ENCODE results near the gene ITIH4.

- TF ChIP-seq CTCF (conservative IDR thresholded peaks at IDR 0.05; ENCODE audit: low read depth, low read length): no peak
- no peak for TF ChIP-seq EZH2 (IDR thresholded peaks at IDR 0.05; ENCODE audit: borderline replicate concordance, low read depth, low read length, poor library complexity, severe bottlenecking)
Measured at GRCh38 chr3:52833202-52833601, 2.7 kb upstream of the ITIH4 start.
